Measurements from ENCODE around the gene PHGDH.

The PHGDH gene

DNA sequence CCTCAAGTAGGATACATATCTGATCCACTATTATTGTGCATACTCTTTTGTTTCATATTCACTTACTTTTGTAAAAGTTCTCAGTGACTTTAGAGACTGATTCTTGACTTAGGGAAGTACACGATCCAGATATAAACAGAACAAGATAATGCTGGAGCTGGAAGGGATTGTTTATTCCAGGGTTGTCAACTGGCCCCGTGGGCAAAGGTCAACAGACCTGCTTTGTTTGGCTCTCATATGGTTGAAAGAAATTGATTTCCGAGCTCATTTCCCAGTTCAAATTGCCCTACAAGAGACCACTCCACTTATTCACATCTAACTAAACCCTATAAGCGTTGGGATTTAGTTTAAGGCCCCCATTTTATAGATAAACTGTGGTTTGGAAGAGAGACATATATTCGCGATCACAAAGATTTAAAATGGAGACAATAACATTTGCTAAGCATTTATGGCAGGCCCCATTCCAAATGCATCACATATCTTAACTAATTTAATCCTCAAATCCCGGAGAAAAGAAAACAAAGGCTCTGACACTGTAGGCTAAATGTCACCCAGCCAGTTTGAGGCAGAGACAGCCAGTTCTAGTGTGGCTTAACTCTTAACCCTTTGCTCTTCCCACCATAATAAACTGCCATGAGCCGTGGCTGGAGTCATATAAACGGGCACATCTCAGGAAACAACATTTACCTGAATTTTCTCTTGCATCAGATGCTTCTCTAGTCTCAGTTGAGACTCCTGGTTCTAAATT, 78.9 kb downstream of the PHGDH start:
- H3K9me3 Mint-ChIP-seq = peaks cover 6% of the 10 kb centered on the region
- no peak overlapping the region for H3K4me3 Mint-ChIP-seq
- TF ChIP-seq, protein P1, sequence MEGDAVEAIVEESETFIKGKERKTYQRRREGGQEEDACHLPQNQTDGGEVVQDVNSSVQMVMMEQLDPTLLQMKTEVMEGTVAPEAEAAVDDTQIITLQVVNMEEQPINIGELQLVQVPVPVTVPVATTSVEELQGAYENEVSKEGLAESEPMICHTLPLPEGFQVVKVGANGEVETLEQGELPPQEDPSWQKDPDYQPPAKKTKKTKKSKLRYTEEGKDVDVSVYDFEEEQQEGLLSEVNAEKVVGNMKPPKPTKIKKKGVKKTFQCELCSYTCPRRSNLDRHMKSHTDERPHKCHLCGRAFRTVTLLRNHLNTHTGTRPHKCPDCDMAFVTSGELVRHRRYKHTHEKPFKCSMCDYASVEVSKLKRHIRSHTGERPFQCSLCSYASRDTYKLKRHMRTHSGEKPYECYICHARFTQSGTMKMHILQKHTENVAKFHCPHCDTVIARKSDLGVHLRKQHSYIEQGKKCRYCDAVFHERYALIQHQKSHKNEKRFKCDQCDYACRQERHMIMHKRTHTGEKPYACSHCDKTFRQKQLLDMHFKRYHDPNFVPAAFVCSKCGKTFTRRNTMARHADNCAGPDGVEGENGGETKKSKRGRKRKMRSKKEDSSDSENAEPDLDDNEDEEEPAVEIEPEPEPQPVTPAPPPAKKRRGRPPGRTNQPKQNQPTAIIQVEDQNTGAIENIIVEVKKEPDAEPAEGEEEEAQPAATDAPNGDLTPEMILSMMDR (IDR thresholded peaks at IDR 0.05) = no peak
- no peaks in the 10 kb centered on the region for H3K36me3 Mint-ChIP-seq (ENCODE audit: low read depth)
- DNase-seq = no peak
- H3K27ac Mint-ChIP-seq = peak overlapping the region; percentile 58
- peaks cover 10% of the 10 kb centered on the region for H3K27me3 Mint-ChIP-seq (ENCODE audit: low read depth, poor library complexity)
- H3K4me1 Mint-ChIP-seq = peaks cover 18% of the 10 kb centered on the region

DNA sequence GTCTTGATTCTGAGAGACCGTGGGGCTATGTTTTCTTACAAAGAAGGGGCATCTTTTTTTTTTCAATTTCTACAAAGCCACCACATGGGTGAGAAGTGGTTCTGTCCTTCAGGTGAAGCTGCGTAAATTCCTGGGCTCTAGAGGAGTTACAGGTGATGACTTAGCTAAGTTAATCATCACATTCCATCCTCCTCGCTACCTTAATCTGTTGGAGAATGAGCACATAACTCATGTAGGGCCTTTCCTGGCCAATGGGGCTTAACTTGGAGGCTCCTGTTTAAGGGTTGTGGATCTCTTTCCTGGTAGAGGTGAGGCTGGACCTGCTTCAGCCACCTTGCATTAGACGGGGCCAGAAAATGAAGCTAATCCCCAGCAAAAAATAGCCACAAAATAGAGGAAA, 79.6 kb downstream of the PHGDH start:
- Mint-ChIP-seq H3K9me3 (peaks cover 3% of the 10 kb centered on the region), H3K36me3 (ENCODE audit: low read depth) (no peaks in the 10 kb centered on the region), H3K4me3 (no peak overlapping the region), H3K27me3 (ENCODE audit: low read depth, poor library complexity) (peaks cover 10% of the 10 kb centered on the region), H3K27ac (no peak overlapping the region), H3K4me1 (peaks cover 10% of the 10 kb centered on the region)
- no peak for DNase-seq
- TF ChIP-seq, protein P1 (IDR thresholded peaks at IDR 0.05) = no peak

Measured in nephron progenitor cell (in vitro differentiated cells).